ELF-1 (cell line): Measurements from ENCODE around the gene ATP2C2.
"Not testable (repeated sequence)": the region's sequence is repeated elsewhere in the genome, so short reads cannot be mapped to it uniquely, and the experiment has no call there.

Experiments
- DNase-seq: peaks from one replicate; pipeline ENCODE4 v3.0.0-alpha.2; 2016; ENCODE audit warnings: low read depth, low spot score

Gene ATP2C2

GRCh38 chr16:84368308-84368996 is at the start of gene ATP2C2:
Gene ATP2C2, plus strand, starts transcription at chr16:84368538. Its CDS starts 78 bp downstream, at chr16:84368616.
- peak; percentile 95 for DNase-seq

- DNase-seq: no peak
Measured at GRCh38 chr16:84319146-84319760, 49.1 kb upstream of the ATP2C2 start.

- no peak for DNase-seq
Measured at GRCh38 chr16:84320511-84320910, 47.8 kb upstream of the ATP2C2 start.

- peak; percentile 44 for DNase-seq
Measured at GRCh38 chr16:84321932-84322331, 46.4 kb upstream of the ATP2C2 start.

GRCh38 chr16:84322749-84323148 is 45.6 kb upstream of the ATP2C2 start:
- no peak for DNase-seq

GRCh38 chr16:84323606-84324005 is 44.7 kb upstream of the ATP2C2 start:
- DNase-seq: no peak

GRCh38 chr16:84324434-84325262 is 43.7 kb upstream of the ATP2C2 start:
- no peak for DNase-seq

GRCh38 chr16:84326545-84326944 is 41.8 kb upstream of the ATP2C2 start:
- no peak for DNase-seq

GRCh38 chr16:84327926-84328505 is 40.3 kb upstream of the ATP2C2 start:
- peak; percentile 14 for DNase-seq

GRCh38 chr16:84329016-84329415 is 39.3 kb upstream of the ATP2C2 start:
- DNase-seq: no peak

GRCh38 chr16:84329843-84330684 is 38.3 kb upstream of the ATP2C2 start:
- DNase-seq: no peak

- no peak for DNase-seq
Measured at GRCh38 chr16:84330685-84331050, 37.7 kb upstream of the ATP2C2 start.

- no peak for DNase-seq
Measured at GRCh38 chr16:84331998-84332780, 36.1 kb upstream of the ATP2C2 start.

- peak; percentile 28 for DNase-seq
Measured at GRCh38 chr16:84332975-84333684, 35.2 kb upstream of the ATP2C2 start.

GRCh38 chr16:84334058-84334457 is 34.3 kb upstream of the ATP2C2 start:
- no peak for DNase-seq

- no peak for DNase-seq
Measured at GRCh38 chr16:84334482-84334881, 33.9 kb upstream of the ATP2C2 start.

- DNase-seq: not testable (repeated sequence)
Measured at GRCh38 chr16:84337236-84337635, 31.1 kb upstream of the ATP2C2 start.

- no peak for DNase-seq
Measured at GRCh38 chr16:84339311-84339710, 29.0 kb upstream of the ATP2C2 start.

GRCh38 chr16:84339766-84340165 is 28.6 kb upstream of the ATP2C2 start:
- DNase-seq: no peak
